PC-3 (cell line): ENCODE measurements around the gene TNFRSF1B. TPM values are rescaled to one million over a fixed set of nuclear protein-coding genes. Genes with fewer than 3 reads are reported as not detected.

Experiments used
- ATAC-seq: fragments of 200-7000 bp; cut with Tn5 transposase; 2 replicates; pipeline ENCODE4 v1.9.1; 2020; ENCODE audit warnings: mild to moderate bottlenecking, moderate library complexity
- BruUV-seq: library from RNA; stranded (reverse); fragments of 400-500 nt; replicated peaks from 2 replicates; lab custom pipeline; 2021; lab: Mats Ljungman, UMichigan
- CTCF ChIA-PET: fragments of 300-600 bp; sonication (Branson Sonifier 250); formaldehyde crosslinking; loops from one replicate; lab custom pipeline; 2022; ENCODE audit warnings: antibody characterized with exemption; lab: Charles Lee
- POLR2A ChIA-PET: fragments of 300-600 bp; sonication (Branson Sonifier 250); formaldehyde crosslinking; loops from one replicate; lab custom pipeline; 2022; ENCODE audit warnings: antibody characterized with exemption; ENCODE audit not compliant: unreplicated experiment; lab: Charles Lee
- DNase-seq: peaks from one replicate; pipeline ENCODE4 v3.0.0-alpha.2; 2015
- H2AFZ ChIP-seq: fragments of 300-600 bp; sonication (generic); 2 replicates; pipeline ENCODE4 v1.6.0; 2016; ENCODE audit warnings: antibody characterized with exemption, low read length
- H3F3A ChIP-seq: fragments of 300-600 bp; sonication (generic); one replicate; pipeline ENCODE4 v1.6.0; 2017; ENCODE audit warnings: antibody characterized with exemption, low read length, control low read depth, mild to moderate bottlenecking; ENCODE audit not compliant: unreplicated experiment
- H3K27ac ChIP-seq: fragments of 300-600 bp; sonication (generic); 2 replicates; pipeline ENCODE4 v1.5.1; 2016; ENCODE audit warnings: mild to moderate bottlenecking, low read length
- H3K27me3 ChIP-seq: fragments of 300-600 bp; sonication (generic); 2 replicates; pipeline ENCODE4 v1.6.1; 2016; ENCODE audit warnings: low read length, mixed read lengths
- H3K36me3 ChIP-seq: fragments of 300-600 bp; sonication (generic); 2 replicates; pipeline ENCODE4 v1.6.1; 2016; ENCODE audit warnings: low read depth, mixed run types, low read length, mixed read lengths
- H3K4me1 ChIP-seq: fragments of 300-600 bp; sonication (generic); 2 replicates; pipeline ENCODE4 v1.5.1; 2016; ENCODE audit warnings: low read length; ENCODE audit not compliant: insufficient read depth
- H3K4me2 ChIP-seq: fragments of 300-600 bp; sonication (generic); 2 replicates; pipeline ENCODE4 v1.6.0; 2016; ENCODE audit warnings: low read length
- H3K4me3 ChIP-seq: fragments of 300-600 bp; sonication (generic); 2 replicates; pipeline ENCODE4 v1.5.1; 2016; ENCODE audit warnings: mild to moderate bottlenecking, low read length, mixed read lengths
- H3K79me2 ChIP-seq: fragments of 300-600 bp; sonication (generic); 2 replicates; pipeline ENCODE4 v1.6.1; 2017; ENCODE audit warnings: low read length, mixed read lengths
- H3K9ac ChIP-seq: fragments of 300-600 bp; sonication (generic); 2 replicates; pipeline ENCODE4 v1.6.0; 2016; ENCODE audit warnings: mild to moderate bottlenecking, low read length
- H3K9me2 ChIP-seq: fragments of 300-600 bp; sonication (generic); replicated peaks from 2 replicates; pipeline ENCODE4 v1.6.1; 2016; ENCODE audit warnings: mixed run types, low read length, mixed read lengths
- H3K9me3 ChIP-seq: fragments of 300-600 bp; sonication (generic); 2 replicates; pipeline ENCODE4 v1.6.1; 2016; ENCODE audit warnings: low read length, mixed read lengths
- H4K20me1 ChIP-seq: fragments of 300-600 bp; sonication (generic); 2 replicates; pipeline ENCODE4 v1.6.1; 2016; ENCODE audit warnings: low read length, mixed read lengths
- CTCF ChIP-seq: fragments of 300-600 bp; sonication (generic); conservative IDR thresholded peaks from 2 replicates; pipeline ENCODE4 v1.5.1; 2017; ENCODE audit warnings: antibody characterized with exemption, low read depth, mild to moderate bottlenecking, low read length
- EZH2 ChIP-seq: fragments of 300-600 bp; sonication (generic); IDR thresholded peaks from one replicate; pipeline ENCODE4 v1.6.1; 2017; ENCODE audit warnings: antibody characterized with exemption, mild to moderate bottlenecking, low read length; ENCODE audit not compliant: unreplicated experiment
- EZH2phosphoT487 ChIP-seq: fragments of 300-600 bp; sonication (generic); IDR thresholded peaks from 2 replicates; pipeline ENCODE4 v1.6.1; 2018; ENCODE audit warnings: mild to moderate bottlenecking, antibody characterized with exemption, low read length, borderline replicate concordance
- intact Hi-C: fragments of 100-400 bp; cut with micrococcal nuclease; formaldehyde crosslinking; loops from 2 replicates; pipeline ENCODE4 v1.9.0; 2023
- total RNA-seq: library from RNA; depleted of rRNA; stranded (reverse); fragments of >200 nt; gene quantifications from 2 replicates; pipeline ENCODE4 v1.2.3, GENCODE V29; 2014

The TNFRSF1B gene
- total RNA-seq, 1 experiment from 2014 or later = 1.3 TPM

GRCh38 chr1:12203216-12204007 lies 36.6 kb downstream of the TNFRSF1B start:
- H3K9me2 ChIP-seq = no peaks in the 10 kb centered on the region

GRCh38 chr1:12204140-12204539 lies 37.3 kb downstream of the TNFRSF1B start:
- no peaks in the 10 kb centered on the region for H3K9me2 ChIP-seq
- H3K4me1 ChIP-seq = no peaks in the 10 kb centered on the region
- ChIA-PET CTCF (no interaction called here), POLR2A (no interaction called here)
- H3K36me3 ChIP-seq = no peaks in the 10 kb centered on the region
- no peak overlapping the region for H3K4me3 ChIP-seq
- H2AFZ ChIP-seq = no peak overlapping the region
- no peak for DNase-seq
- no peak overlapping the region for H3K27ac ChIP-seq
- no peaks in the 10 kb centered on the region for H3K79me2 ChIP-seq
- H3F3A ChIP-seq = no peaks in the 10 kb centered on the region
- no peaks in the 10 kb centered on the region for H3K27me3 ChIP-seq
- ATAC-seq = no peak
- H3K4me2 ChIP-seq = no peak overlapping the region
- BruUV-seq = no TSS peak
- H3K9ac ChIP-seq = no peak overlapping the region
- no peaks in the 10 kb centered on the region for H4K20me1 ChIP-seq
- no peaks in the 10 kb centered on the region for H3K9me3 ChIP-seq
- intact Hi-C loops = no loop called here
- TF ChIP-seq EZH2 (no peak), EZH2phosphoT487 (no peak), CTCF (no peak)

More at GRCh38 chr1:12203216-12204007, 36.6 kb downstream of the TNFRSF1B start:
- BruUV-seq = no TSS peak
- Histone ChIP-seq H3K9ac (no peak overlapping the region), H3K27ac (no peak overlapping the region), H3K79me2 (no peaks in the 10 kb centered on the region), H3K4me2 (no peak overlapping the region), H3K36me3 (no peaks in the 10 kb centered on the region), H2AFZ (no peak overlapping the region), H3K27me3 (no peaks in the 10 kb centered on the region), H4K20me1 (no peaks in the 10 kb centered on the region), H3K4me3 (no peak overlapping the region), H3K4me1 (no peaks in the 10 kb centered on the region), H3F3A (no peaks in the 10 kb centered on the region), H3K9me3 (no peaks in the 10 kb centered on the region)
- POLR2A ChIA-PET = no interaction called here
- intact Hi-C loops = no loop called here
- TF ChIP-seq EZH2 = no peak
- TF ChIP-seq CTCF = peak; percentile 28; the same call in 1 of the 2 replicates
- CTCF ChIA-PET = interaction anchor here (0.6 kb wide), 1 partner anchor 109 kb away, joined by 4 read pairs; no protein-coding TSS in a partner anchor
- ATAC-seq = no peak
- DNase-seq = no peak
